B cell (primary cell): ENCODE results near the gene CCDC92B. TPM values are rescaled to one million over a fixed set of nuclear protein-coding genes. Genes with fewer than 3 reads are reported as not detected.

Experiments used
- ATAC-seq: fragments of 200-7000 bp; cut with Tn5 transposase; one replicate; pipeline ENCODE4 v1.10.0; 2021; ENCODE audit warnings: low read depth, mild to moderate bottlenecking, moderate number of reproducible peaks, moderate library complexity
- CTCF ChIA-PET: fragments of 350-600 bp; sonication (Branson Sonifier 250); formaldehyde crosslinking; loops from one replicate; lab custom pipeline; 2021; ENCODE audit warnings: antibody characterized with exemption, inconsistent platforms; lab: Charles Lee
- POLR2A ChIA-PET: fragments of 350-600 bp; sonication (Branson Sonifier 250); formaldehyde crosslinking; loops from one replicate; lab custom pipeline; 2021; ENCODE audit warnings: antibody characterized with exemption; lab: Charles Lee
- DNase-seq: peaks from one replicate; pipeline ENCODE4 v3.0.0; 2013
- H2AFZ ChIP-seq: 2 replicates; pipeline ENCODE4 v1.6.1; 2012; ENCODE audit warnings: mild to moderate bottlenecking, low read depth, low read length; ENCODE audit not compliant: insufficient read depth, poor library complexity, severe bottlenecking
- H3K27ac ChIP-seq, 2 donors: 1 replicate in 1 of 2; 2 replicates in 1 of 2; pipeline ENCODE4 v1.5.1; 2012 to 2013; ENCODE audit warnings: low read length in 2 of 2, mild to moderate bottlenecking in 2 of 2, moderate library complexity in 1 of 2
- H3K27me3 ChIP-seq, 4 experiments: fragments of 200-600 bp in 1 of 4; sonication (generic) in 1 of 4; replicated peaks in 1 of 4; 1 replicate in 2 of 4; 2 replicates in 2 of 4; pipeline versions ENCODE4 v1.6.1 to v1.7.0; 2013 to 2016; ENCODE audit warnings: low read length in 3 of 4, mild to moderate bottlenecking in 2 of 4, mixed read lengths in 1 of 4, moderate library complexity in 1 of 4; ENCODE audit not compliant: insufficient read depth in 4 of 4, control insufficient read depth in 3 of 4; ENCODE audit errors: control extremely low read depth in 1 of 4
- H3K36me3 ChIP-seq, 2 experiments: replicated peaks in 1 of 2; 1 replicate in 1 of 2; 2 replicates in 1 of 2; pipeline versions ENCODE4 v1.6.1 to v1.7.1; 2013; ENCODE audit warnings: low read length in 1 of 2; ENCODE audit not compliant: insufficient read depth in 2 of 2, control insufficient read depth in 1 of 2; ENCODE audit errors: control extremely low read depth in 1 of 2, extremely low read depth in 1 of 2
- H3K4me1 ChIP-seq, 2 donors: fragments of 200-600 bp in 1 of 2; sonication (generic) in 1 of 2; 1 replicate in 1 of 2; 2 replicates in 1 of 2; pipeline versions ENCODE4 v1.5.1 to v1.6.1; 2013 to 2017; ENCODE audit warnings: low read length in 2 of 2; ENCODE audit not compliant: control insufficient read depth in 2 of 2, insufficient read depth in 2 of 2
- H3K4me2 ChIP-seq: replicated peaks from 2 replicates; pipeline ENCODE3; 2012; ENCODE audit warnings: mild to moderate bottlenecking, low read depth, low read length; ENCODE audit not compliant: poor library complexity, severe bottlenecking
- H3K4me3 ChIP-seq, 5 experiments: fragments of 200-600 bp in 1 of 5; sonication (generic) in 1 of 5; 1 replicate in 3 of 5; 2 replicates in 2 of 5; pipeline versions ENCODE4 v1.5.1 to v1.7.0; 2011 to 2016; ENCODE audit warnings: low read length in 4 of 5, mild to moderate bottlenecking in 4 of 5, low read depth in 2 of 5, control low read depth in 1 of 5, moderate library complexity in 1 of 5; ENCODE audit not compliant: insufficient read depth in 1 of 5; ENCODE audit errors: control extremely low read depth in 1 of 5, extremely low read depth in 1 of 5
- H3K79me2 ChIP-seq: fragments of 200-600 bp; sonication (generic); one replicate; pipeline ENCODE4 v1.6.0; 2016; ENCODE audit warnings: low read length; ENCODE audit not compliant: control insufficient read depth, insufficient read depth
- H3K9ac ChIP-seq: fragments of 200-600 bp; sonication (generic); 2 replicates; pipeline ENCODE4 v1.6.1; 2017; ENCODE audit warnings: mild to moderate bottlenecking, low read length, moderate library complexity
- H3K9me3 ChIP-seq, 3 donors: one replicate each; pipeline versions ENCODE4 v1.6.1 to v1.7.1; 2013; ENCODE audit warnings: low read length in 2 of 3; ENCODE audit not compliant: control insufficient read depth in 2 of 3, insufficient read depth in 1 of 3; ENCODE audit errors: control extremely low read depth in 1 of 3
- H4K20me1 ChIP-seq: 2 replicates; pipeline ENCODE4 v1.6.0; 2012; ENCODE audit warnings: mild to moderate bottlenecking, low read length; ENCODE audit not compliant: insufficient read depth, control insufficient read depth, poor library complexity, severe bottlenecking
- H3K27ac Mint-ChIP-seq: one replicate; pipeline ENCODE4 v1.8.0; 2021; ENCODE audit warnings: mixed read lengths
- H3K27me3 Mint-ChIP-seq: one replicate; pipeline ENCODE4 v1.8.0; 2021; ENCODE audit warnings: mixed read lengths
- H3K4me1 Mint-ChIP-seq: one replicate; pipeline ENCODE4 v1.8.0; 2021; ENCODE audit warnings: mixed read lengths
- H3K4me3 Mint-ChIP-seq: one replicate; pipeline ENCODE4 v1.8.0; 2021; ENCODE audit warnings: mixed read lengths
- H3K9me3 Mint-ChIP-seq: one replicate; pipeline ENCODE4 v1.8.0; 2022; ENCODE audit warnings: mixed read lengths; ENCODE audit not compliant: insufficient read depth
- EZH2 ChIP-seq: IDR thresholded peaks from 2 replicates; pipeline ENCODE4 v1.6.1; 2012; ENCODE audit warnings: borderline replicate concordance, low read depth, mild to moderate bottlenecking, moderate library complexity, low read length; ENCODE audit not compliant: insufficient read depth, poor library complexity, severe bottlenecking
- WGBS: methylation state at CpG from one replicate; pipeline ENCODE4 v1.1.5; 2013; ENCODE audit warnings: missing lambda C conversion rate; ENCODE audit not compliant: insufficient coverage; 5-methylcytosine and 5-hydroxymethylcytosine counted together
- intact Hi-C: fragments of 100-400 bp; cut with micrococcal nuclease; formaldehyde crosslinking; loops from one replicate; pipeline ENCODE4 v1.10.0; 2022
- polyA plus RNA-seq: library from polyadenylated mRNA; depleted of rRNA; stranded (reverse); fragments of >200 nt; gene quantifications from 2 replicates; pipeline ENCODE4 v1.2.3, GENCODE V29; 2012
- total RNA-seq, 2 donors: library from RNA; stranded (reverse); fragments of 120-200 nt in 1 of 2; gene quantifications; 1 replicate in 1 of 2; 2 replicates in 1 of 2; pipeline versions ENCODE4 v1.2.3 to v1.2.4, GENCODE V29; 2013 to 2022
- TF ChIP-seq, protein P1 (sequence below): fragments of 200-600 bp; IDR thresholded peaks from one replicate; pipeline ENCODE4 v1.8.0; 2022; ENCODE audit warnings: antibody characterized with exemption, mild to moderate bottlenecking

Gene CCDC92B
- total and polyA plus RNA-seq, 2 donors (not counting 1 experiment from before 2014, with no cell fraction given): 0.04 TPM; not detected in 1

DNA sequence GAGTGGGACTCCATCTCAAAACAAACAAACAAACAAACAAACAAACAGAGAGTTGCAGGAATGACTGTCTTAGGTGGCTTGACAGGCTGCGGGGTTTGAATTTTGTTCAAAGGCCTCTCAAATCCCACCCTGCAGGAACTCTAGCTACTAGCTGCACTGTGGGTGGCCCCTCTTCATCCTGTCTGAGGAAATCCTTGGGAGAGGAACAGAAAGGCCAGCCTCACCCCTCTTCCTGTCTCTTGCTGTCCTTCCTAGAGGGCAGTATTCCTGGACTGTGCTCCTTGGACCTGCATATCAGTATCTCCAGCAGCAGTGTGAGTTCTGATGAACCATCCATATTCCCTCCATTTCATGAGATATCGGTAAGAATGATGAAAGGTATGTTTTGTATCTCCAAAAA lies 2.0 kb upstream of the CCDC92B start:
- Histone ChIP-seq H4K20me1 (no peaks in the 10 kb centered on the region), H3K4me2 (no peak overlapping the region), H3K36me3 (no peaks in the 10 kb centered on the region), H3K4me3 (no peak overlapping the region), H3K9me3 (peaks cover 0 to 12% (median 0%) of the 10 kb centered on the region in 3 donors), H2AFZ (no peak overlapping the region), H3K9ac (no peak overlapping the region), H3K27ac (no peak overlapping the region), H3K4me1 (peaks cover 7 to 12% of the 10 kb centered on the region in 2 donors), H3K27me3 (peaks cover 0 to 45% (median 22%) of the 10 kb centered on the region in 4 experiments), H3K79me2 (no peaks in the 10 kb centered on the region)
- Mint-ChIP-seq H3K27ac (no peak overlapping the region), H3K9me3 (no peaks in the 10 kb centered on the region), H3K4me1 (peaks cover 4% of the 10 kb centered on the region), H3K4me3 (no peak overlapping the region), H3K27me3 (peaks cover 40% of the 10 kb centered on the region)
- WGBS: 100% methylated on average over 1 of the region's 2 CpGs
- POLR2A ChIA-PET: no interaction called here
- DNase-seq (no peak), ATAC-seq (no peak)
- intact Hi-C loops: no loop called here
- TF ChIP-seq, protein P1, sequence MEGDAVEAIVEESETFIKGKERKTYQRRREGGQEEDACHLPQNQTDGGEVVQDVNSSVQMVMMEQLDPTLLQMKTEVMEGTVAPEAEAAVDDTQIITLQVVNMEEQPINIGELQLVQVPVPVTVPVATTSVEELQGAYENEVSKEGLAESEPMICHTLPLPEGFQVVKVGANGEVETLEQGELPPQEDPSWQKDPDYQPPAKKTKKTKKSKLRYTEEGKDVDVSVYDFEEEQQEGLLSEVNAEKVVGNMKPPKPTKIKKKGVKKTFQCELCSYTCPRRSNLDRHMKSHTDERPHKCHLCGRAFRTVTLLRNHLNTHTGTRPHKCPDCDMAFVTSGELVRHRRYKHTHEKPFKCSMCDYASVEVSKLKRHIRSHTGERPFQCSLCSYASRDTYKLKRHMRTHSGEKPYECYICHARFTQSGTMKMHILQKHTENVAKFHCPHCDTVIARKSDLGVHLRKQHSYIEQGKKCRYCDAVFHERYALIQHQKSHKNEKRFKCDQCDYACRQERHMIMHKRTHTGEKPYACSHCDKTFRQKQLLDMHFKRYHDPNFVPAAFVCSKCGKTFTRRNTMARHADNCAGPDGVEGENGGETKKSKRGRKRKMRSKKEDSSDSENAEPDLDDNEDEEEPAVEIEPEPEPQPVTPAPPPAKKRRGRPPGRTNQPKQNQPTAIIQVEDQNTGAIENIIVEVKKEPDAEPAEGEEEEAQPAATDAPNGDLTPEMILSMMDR: no peak
- no peak for TF ChIP-seq EZH2
- CTCF ChIA-PET: interaction anchor here (1.1 kb wide), 1 partner anchor 36 kb away, joined by 3 read pairs; no protein-coding TSS in a partner anchor

DNA sequence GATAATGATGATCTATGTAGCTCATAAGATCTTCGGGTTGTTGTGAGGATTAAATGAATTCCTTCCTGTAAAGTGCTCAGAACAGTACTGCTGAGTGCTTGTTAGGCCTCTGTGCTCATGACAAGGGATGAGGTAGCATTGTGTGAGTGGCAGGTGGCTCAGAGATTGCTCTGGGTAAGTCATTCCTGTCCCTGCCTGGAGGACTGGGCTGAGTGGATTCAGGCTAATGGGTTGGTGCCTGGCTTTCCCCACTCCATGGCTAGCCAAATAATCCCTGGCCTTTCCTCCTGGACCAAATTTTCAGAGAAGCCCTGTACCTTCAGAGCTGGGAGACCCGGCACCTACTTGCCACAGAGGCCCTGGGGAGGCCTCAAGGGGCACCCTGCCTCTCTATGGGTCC lies 1.3 kb upstream of the CCDC92B start:
- Histone ChIP-seq H3K4me3 (no peak overlapping the region), H3K4me1 (peaks cover 0 to 7% of the 10 kb centered on the region in 2 donors), H4K20me1 (no peaks in the 10 kb centered on the region), H3K36me3 (no peaks in the 10 kb centered on the region), H3K27me3 (peaks cover 0 to 38% (median 18%) of the 10 kb centered on the region in 4 experiments), H3K9ac (no peak overlapping the region), H3K9me3 (peaks cover 0 to 12% (median 0%) of the 10 kb centered on the region in 3 donors), H3K79me2 (no peaks in the 10 kb centered on the region), H3K27ac (no peak overlapping the region), H3K4me2 (no peak overlapping the region), H2AFZ (no peak overlapping the region)
- Mint-ChIP-seq H3K27me3 (peaks cover 37% of the 10 kb centered on the region), H3K4me3 (no peak overlapping the region), H3K27ac (no peak overlapping the region), H3K9me3 (no peaks in the 10 kb centered on the region), H3K4me1 (peaks cover 4% of the 10 kb centered on the region)
- CTCF ChIA-PET: interaction anchor here (1.1 kb wide), 1 partner anchor 36 kb away, joined by 3 read pairs; no protein-coding TSS in a partner anchor
- 100% methylated on average over 2 of the region's 2 CpGs for WGBS
- no peak for DNase-seq
- no peak for ATAC-seq
- intact Hi-C loops: no loop called here
- no peak for TF ChIP-seq EZH2
- TF ChIP-seq, protein P1: no peak
- POLR2A ChIA-PET: no interaction called here
